Osteocyte (in vitro differentiated cells): ENCODE results near the gene NOC4L. TPM values are rescaled to one million over a fixed set of nuclear protein-coding genes. Genes with fewer than 3 reads are reported as not detected.

ENCODE experiments used
- DNase-seq: peaks from one replicate; pipeline ENCODE4 v3.0.0; 2021; ENCODE audit warnings: mixed read lengths; ENCODE audit not compliant: unreplicated experiment; ENCODE audit errors: extremely low spot score
- H3K27ac Mint-ChIP-seq: one replicate; pipeline ENCODE4 v1.8.0; 2021; ENCODE audit warnings: mild to moderate bottlenecking, mixed read lengths; ENCODE audit not compliant: unreplicated experiment
- H3K27me3 Mint-ChIP-seq: one replicate; pipeline ENCODE4 v1.8.0; 2021; ENCODE audit warnings: mixed read lengths; ENCODE audit not compliant: unreplicated experiment
- H3K36me3 Mint-ChIP-seq: one replicate; pipeline ENCODE4 v1.8.0; 2021; ENCODE audit warnings: mixed read lengths; ENCODE audit not compliant: unreplicated experiment
- H3K4me1 Mint-ChIP-seq: one replicate; pipeline ENCODE4 v1.8.0; 2021; ENCODE audit warnings: mixed read lengths; ENCODE audit not compliant: unreplicated experiment
- H3K4me3 Mint-ChIP-seq: one replicate; pipeline ENCODE4 v1.8.0; 2021; ENCODE audit warnings: mild to moderate bottlenecking, moderate library complexity, mixed read lengths; ENCODE audit not compliant: unreplicated experiment
- H3K9me3 Mint-ChIP-seq: one replicate; pipeline ENCODE4 v1.8.0; 2021; ENCODE audit warnings: mixed read lengths; ENCODE audit not compliant: unreplicated experiment
- CTCF ChIP-seq: fragments of 200-600 bp; sonication (generic); IDR thresholded peaks from 2 replicates; pipeline ENCODE4 v1.5.0; 2021; ENCODE audit warnings: antibody characterized with exemption, mild to moderate bottlenecking, moderate library complexity
- total RNA-seq: library from RNA; stranded (reverse); gene quantifications from 2 replicates; pipeline ENCODE4 v1.2.1, GENCODE V29; 2021

NOC4L gene
- total RNA-seq, 1 donor from 2014 or later, result 21.4 TPM

- no peak for TF ChIP-seq CTCF
- H3K4me1 Mint-ChIP-seq, result peaks cover 19% of the 10 kb centered on the region
- H3K27ac Mint-ChIP-seq, result peak overlapping the region; percentile 52
- no peak overlapping the region for H3K4me3 Mint-ChIP-seq
- H3K36me3 Mint-ChIP-seq, result peaks cover 27% of the 10 kb centered on the region
- no peaks in the 10 kb centered on the region for H3K27me3 Mint-ChIP-seq
- peak; percentile 72 for DNase-seq
- H3K9me3 Mint-ChIP-seq, result no peaks in the 10 kb centered on the region
Measured at GRCh38 chr12:132108211-132108832, 35.9 kb upstream of the NOC4L start.

GRCh38 chr12:132109741-132110140, 34.5 kb upstream of the NOC4L start:
- no peak overlapping the region for H3K4me3 Mint-ChIP-seq
- TF ChIP-seq CTCF, result no peak
- H3K27me3 Mint-ChIP-seq, result no peaks in the 10 kb centered on the region
- H3K36me3 Mint-ChIP-seq, result peaks cover 38% of the 10 kb centered on the region
- H3K27ac Mint-ChIP-seq, result no peak overlapping the region
- peaks cover 19% of the 10 kb centered on the region for H3K4me1 Mint-ChIP-seq
- no peaks in the 10 kb centered on the region for H3K9me3 Mint-ChIP-seq
- peak; percentile 32 for DNase-seq

- Mint-ChIP-seq H3K36me3 (peaks cover 39% of the 10 kb centered on the region), H3K27me3 (no peaks in the 10 kb centered on the region), H3K4me1 (peaks cover 19% of the 10 kb centered on the region), H3K4me3 (no peak overlapping the region), H3K27ac (no peak overlapping the region), H3K9me3 (no peaks in the 10 kb centered on the region)
- peak; percentile 49 for DNase-seq
- TF ChIP-seq CTCF, result no peak
Measured at GRCh38 chr12:132110677-132111076, 33.6 kb upstream of the NOC4L start.

- H3K9me3 Mint-ChIP-seq, result no peaks in the 10 kb centered on the region
- DNase-seq, result peak; percentile 83
- no peak overlapping the region for H3K4me3 Mint-ChIP-seq
- no peak for TF ChIP-seq CTCF
- no peaks in the 10 kb centered on the region for H3K27me3 Mint-ChIP-seq
- peaks cover 38% of the 10 kb centered on the region for H3K36me3 Mint-ChIP-seq
- H3K27ac Mint-ChIP-seq, result no peak overlapping the region
- H3K4me1 Mint-ChIP-seq, result peaks cover 17% of the 10 kb centered on the region
Measured at GRCh38 chr12:132111654-132112304, 32.5 kb upstream of the NOC4L start.

DNA sequence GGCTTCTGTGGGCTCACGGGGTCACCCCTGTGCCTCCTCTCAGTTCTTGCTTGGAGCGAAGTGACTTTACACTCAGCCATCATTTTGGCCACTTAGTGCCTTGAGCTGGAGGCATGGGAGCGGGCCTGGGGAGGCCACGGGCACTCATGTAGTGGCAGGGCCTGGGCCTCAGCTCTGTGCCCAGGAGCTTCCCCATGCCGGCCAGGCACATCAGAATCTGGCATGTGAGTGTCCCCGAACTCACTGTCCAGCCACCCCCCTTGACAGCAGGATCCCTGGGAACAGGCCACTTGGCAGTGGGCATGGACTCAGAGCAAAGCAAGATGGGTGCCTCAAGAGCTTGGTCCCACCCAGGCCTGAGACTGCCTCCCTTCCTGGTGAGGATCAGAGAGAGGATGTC, 29.6 kb upstream of the NOC4L start:
- Mint-ChIP-seq H3K36me3 (peaks cover 31% of the 10 kb centered on the region), H3K27me3 (no peaks in the 10 kb centered on the region)

More for the DNA sequence above, 29.6 kb upstream of the NOC4L start:
- DNase-seq, result no peak
- H3K4me3 Mint-ChIP-seq, result no peak overlapping the region
- TF ChIP-seq CTCF, result no peak
- no peak overlapping the region for H3K27ac Mint-ChIP-seq
- H3K4me1 Mint-ChIP-seq, result no peaks in the 10 kb centered on the region
- no peaks in the 10 kb centered on the region for H3K9me3 Mint-ChIP-seq
